GM12878 (cell line): Measurements from ENCODE around the gene SLC2A1. TPM values are rescaled to one million over a fixed set of nuclear protein-coding genes. Genes with fewer than 3 reads are reported as not detected.
A peak's percentile ranks its signal among the peaks of the same experiment; 100 is the strongest.

Experiments
- ATAC-seq: fragments of 200-7000 bp; cut with Tn5 transposase; 3 replicates; pipeline ENCODE4 v1.9.1; 2020; ENCODE audit warnings: mild to moderate bottlenecking, moderate library complexity
- BruUV-seq: library from RNA; stranded (reverse); fragments of 400-500 nt; replicated peaks from 2 replicates; lab custom pipeline; 2021; lab: Mats Ljungman, UMichigan
- CTCF ChIA-PET: fragments of 300-600 bp; sonication (Branson Sonifier 250); formaldehyde crosslinking; extraction: SDS; loops from one replicate; lab custom pipeline; 2021; ENCODE audit warnings: inconsistent platforms; lab: Yijun Ruan, JAX
- POLR2A ChIA-PET: fragments of 350-600 bp; formaldehyde crosslinking; extraction: SDS; loops from one replicate; lab custom pipeline; 2021; ENCODE audit warnings: inconsistent platforms; lab: Charles Lee
- RAD21 ChIA-PET: fragments of 300-600 bp; sonication (Branson Sonifier 250); formaldehyde crosslinking; loops from one replicate; lab custom pipeline; 2023; ENCODE audit warnings: antibody characterized with exemption; ENCODE audit not compliant: unreplicated experiment; lab: Charles Lee
- SMC1A ChIA-PET: fragments of 300-600 bp; sonication (Branson Sonifier 250); formaldehyde crosslinking; loops from one replicate; lab custom pipeline; 2023; ENCODE audit not compliant: unreplicated experiment, uncharacterized antibody; lab: Charles Lee
- DNase-seq: peaks from one replicate; pipeline ENCODE4 v3.0.0-alpha.2; 2011; ENCODE audit warnings: low read depth, low spot score
- FAIRE-seq: peaks from 3 replicates; lab custom pipeline; 2011; peaks lifted over from hg19 to GRCh38; lab: Jason Lieb, UNC
- H2AFZ ChIP-seq: 2 replicates; pipeline ENCODE4 v1.6.0; 2011; ENCODE audit warnings: low read depth, low read length, control low read depth; ENCODE audit not compliant: control insufficient read depth
- H3K27ac ChIP-seq: 2 replicates; pipeline ENCODE4 v1.5.1; 2011; ENCODE audit warnings: control low read depth; ENCODE audit not compliant: control insufficient read depth, insufficient read depth
- H3K27me3 ChIP-seq, 2 experiments: replicated peaks in 1 of 2; 2 replicates each; pipeline versions ENCODE4 v1.6.0 to v1.6.1; 2011; ENCODE audit warnings: low read length in 1 of 2; ENCODE audit not compliant: control insufficient read depth in 2 of 2, insufficient read depth in 2 of 2
- H3K36me3 ChIP-seq, 2 experiments: 2 replicates each; pipeline ENCODE4 v1.5.1; 2011; ENCODE audit warnings: low read length in 1 of 2; ENCODE audit not compliant: control insufficient read depth in 2 of 2, insufficient read depth in 2 of 2
- H3K4me1 ChIP-seq: 2 replicates; pipeline ENCODE4 v1.6.1; 2011; ENCODE audit warnings: mild to moderate bottlenecking, low read length, moderate library complexity, mixed read lengths; ENCODE audit not compliant: control insufficient read depth, insufficient read depth
- H3K4me2 ChIP-seq: 2 replicates; pipeline ENCODE4 v1.6.0; 2011; ENCODE audit warnings: control low read depth; ENCODE audit not compliant: control insufficient read depth, insufficient read depth
- H3K4me3 ChIP-seq: fragments of 200-600 bp; sonication (generic); 2 replicates; pipeline ENCODE4 v1.5.1; 2016
- H3K79me2 ChIP-seq: 2 replicates; pipeline ENCODE4 v1.6.0; 2011; ENCODE audit warnings: low read length; ENCODE audit not compliant: control insufficient read depth, insufficient read depth
- H3K9ac ChIP-seq: 2 replicates; pipeline ENCODE4 v1.8.0; 2011; ENCODE audit warnings: low read length, control low read depth, mixed read lengths; ENCODE audit not compliant: control insufficient read depth, insufficient read depth
- H3K9me3 ChIP-seq: replicated peaks from 3 replicates; pipeline ENCODE4 v1.5.1; 2011; ENCODE audit warnings: mild to moderate bottlenecking, low read length; ENCODE audit not compliant: control insufficient read depth, insufficient read depth
- H4K20me1 ChIP-seq: 2 replicates; pipeline ENCODE4 v1.6.0; 2011; ENCODE audit not compliant: control insufficient read depth, insufficient read depth
- BHLHE40 ChIP-seq, 2 experiments: fragments of 450-650 bp in 1 of 2; IDR thresholded peaks; 2 replicates each; pipeline ENCODE4 v1.6.1; 2011 to 2017; ENCODE audit warnings: low read depth in 2 of 2, borderline replicate concordance in 1 of 2, improper control_type of control experiment in 1 of 2, low read length in 1 of 2, mild to moderate bottlenecking in 1 of 2
- RCOR1 ChIP-seq: conservative IDR thresholded peaks from 2 replicates; pipeline ENCODE4 v1.6.1; 2012; ENCODE audit warnings: low read depth, low read length, improper control_type of control experiment
- ZNF24 ChIP-seq: fragments of 450-650 bp; IDR thresholded peaks from 2 replicates; pipeline ENCODE4 v1.6.1; 2017; ENCODE audit warnings: antibody characterized with exemption, mild to moderate bottlenecking
- WGBS: methylation state at CpG from one replicate; pipeline ENCODE4 v1.1.6; 2016; ENCODE audit warnings: low lambda C conversion rate; ENCODE audit not compliant: insufficient replicate concordance, insufficient coverage; ENCODE audit errors: missing lambda C conversion rate; 5-methylcytosine and 5-hydroxymethylcytosine counted together
- in situ Hi-C: fragments of 300-500 bp; cut with MboI; formaldehyde crosslinking; loops from 9 replicates; pipeline ENCODE4 v1.14.3; 2018; ENCODE audit warnings: mixed read lengths
- intact Hi-C: fragments of 100-400 bp; cut with micrococcal nuclease; formaldehyde crosslinking; loops from one replicate; pipeline ENCODE4 v1.14.2; 2022; ENCODE audit not compliant: unreplicated experiment
- polyA plus RNA-seq, 11 experiments: library from polyadenylated mRNA; depleted of rRNA in 4 of 11; unstranded in 6 of 11; stranded (reverse) in 5 of 11; fragments of >200 nt; fragmentation: Nextera tagmentation in 4 of 11; fragmentation: Illumina TruSeq in 1 of 11; extraction: Ambion mirVana in 4 of 11; extraction: Trizol in 1 of 11; gene quantifications; 1 replicate in 1 of 11; 2 replicates in 10 of 11; pipeline versions ENCODE4 v1.2.1 to v1.2.3, GENCODE V29; 2011 to 2016; ENCODE audit warnings: inconsistent platforms in 2 of 11, missing spikeins in 2 of 11, low read depth in 1 of 11
- total RNA-seq, 4 experiments: library from RNA; depleted of rRNA in 3 of 4; stranded (reverse); fragments of >200 nt in 3 of 4; fragmentation: Illumina TruSeq in 1 of 4; extraction: Trizol in 1 of 4; gene quantifications; 2 replicates each; pipeline versions ENCODE4 v1.2.1 to v1.2.3, GENCODE V29; 2013 to 2021

Gene SLC2A1
- total and polyA plus RNA-seq, 10 of the 15 experiments (the other 5 are each of a cell fraction or from before 2014, with no cell fraction given): 5.7 to 66.0 (median 44.2) TPM

- ChIA-PET SMC1A (interaction anchor here (0.7 to 2.2 kb wide), 7 partner anchors 8 to 289 kb away, joined by 3 to 12 read pairs (median 6); no protein-coding TSS in a partner anchor), RAD21 (interaction anchor here (1.1 to 1.3 kb wide), 2 partner anchors 26 to 123 kb away, joined by 4 to 8 read pairs; no protein-coding TSS in a partner anchor), POLR2A (interaction anchor here (0.6 to 2.3 kb wide), 6 partner anchors 8 to 183 kb away, joined by 3 to 11 read pairs (median 6); no protein-coding TSS in a partner anchor), CTCF (interaction anchor here (0.6 to 9.3 kb wide), 4 partner anchors 14 to 124 kb away, joined by 3 to 57 read pairs (median 5); no protein-coding TSS in a partner anchor)
- WGBS: 14% methylated on average over 9 of the region's 9 CpGs
- no peak for DNase-seq
- Histone ChIP-seq H3K4me1 (peaks cover 77% of the 10 kb centered on the region), H3K36me3 (peaks cover 15 to 25% of the 10 kb centered on the region in 2 experiments), H3K4me3 (peak overlapping the region; percentile 52), H4K20me1 (peaks cover 30% of the 10 kb centered on the region), H3K9ac (no peak overlapping the region), H3K79me2 (peaks cover 94% of the 10 kb centered on the region), H3K27ac (peak overlapping the region; percentile 15; the same call in 1 of the 2 replicates), H3K9me3 (no peaks in the 10 kb centered on the region), H3K4me2 (peak overlapping the region; percentile 57), H3K27me3 (no peaks in the 10 kb centered on the region), H2AFZ (no peak overlapping the region)
- no peak for FAIRE-seq
- ATAC-seq: no peak; the same call in 2 of the 3 replicates
- no peak for TF ChIP-seq BHLHE40 (IDR thresholded peaks at IDR 0.05; ENCODE audit: borderline replicate concordance in 1 of 2, low read depth in 2 of 2, low read length in 1 of 2)
- TF ChIP-seq RCOR1: no peak
- no peak for TF ChIP-seq ZNF24
- no TSS peak for BruUV-seq
- in situ Hi-C loops: loop anchor here (10.0 kb wide), 1 partner anchor 885 kb away; no protein-coding TSS in a partner anchor
- intact Hi-C loops: no loop called here
Observed at GRCh38 chr1:42949312-42950115, 9.2 kb downstream of the SLC2A1 start.
